Testis (tissue), 3 donors: ENCODE measurements around the gene NPM3. TPM values are rescaled to one million over a fixed set of nuclear protein-coding genes. Genes with fewer than 3 reads are reported as not detected.

Experiments
- DNase-seq: peaks from one replicate; pipeline ENCODE4 v3.0.0-alpha.2; 2019
- H3K27ac ChIP-seq, 2 donors: fragments of 200-600 bp; sonication (generic); one replicate each; pipeline ENCODE4 v1.5.1; 2019
- H3K27me3 ChIP-seq: fragments of 200-600 bp; sonication (generic); one replicate; pipeline ENCODE4 v1.5.1; 2019
- H3K36me3 ChIP-seq: fragments of 200-600 bp; sonication (generic); one replicate; pipeline ENCODE4 v1.5.1; 2017; ENCODE audit warnings: low read depth; ENCODE audit errors: missing control alignments
- H3K4me1 ChIP-seq: fragments of 200-600 bp; sonication (generic); one replicate; pipeline ENCODE4 v1.5.1; 2019
- H3K4me3 ChIP-seq, 2 donors: fragments of 200-600 bp; sonication (generic); one replicate each; pipeline ENCODE4 v1.5.1; 2017 to 2019
- H3K9me3 ChIP-seq: fragments of 200-600 bp; sonication (generic); one replicate; pipeline ENCODE4 v1.5.1; 2017
- CTCF ChIP-seq, 3 experiments: fragments of 450-650 bp in 2 of 3; fragments of 200-600 bp in 1 of 3; sonication (generic) in 1 of 3; IDR thresholded peaks; one replicate each; pipeline ENCODE4 v1.5.1; 2016 to 2019; ENCODE audit warnings: antibody characterized with exemption in 3 of 3, mild to moderate bottlenecking in 2 of 3, moderate library complexity in 1 of 3
- POLR2A ChIP-seq: fragments of 450-650 bp; IDR thresholded peaks from one replicate; pipeline ENCODE4 v1.6.1; 2017; ENCODE audit warnings: antibody characterized with exemption, mild to moderate bottlenecking, moderate library complexity
- WGBS, 2 donors: methylation state at CpG; one replicate each; pipeline ENCODE4 v1.1.5; 2018; 5-methylcytosine and 5-hydroxymethylcytosine counted together
- intact Hi-C: fragments of 100-400 bp; cut with DNase I; formaldehyde crosslinking; loops from one replicate; pipeline ENCODE4 v1.15.1; 2023; ENCODE audit warnings: low total_unique reads
- polyA plus RNA-seq: library from polyadenylated mRNA; stranded (reverse); fragments of 350-450 nt; fragmentation: Illumina TruSeq; extraction: RNeasy Lipid Tissue Mini Kit (QIAGEN cat#74804); gene quantifications from one replicate; pipeline ENCODE4 v1.2.3, GENCODE V29; 2014; ENCODE audit warnings: low read depth, low replicate concordance; ENCODE audit not compliant: insufficient read depth
- total RNA-seq, 2 donors: library from RNA; depleted of rRNA; stranded (reverse); fragments of >200 nt; gene quantifications; one replicate each; pipeline ENCODE4 v1.2.3, GENCODE V29; 2016

Gene NPM3
- total and polyA plus RNA-seq, 3 donors from 2014 or later, result 38.9 to 64.5 (median 40.9) TPM

GRCh38 chr10:101766306-101766705 lies 16.9 kb downstream of the NPM3 start:
- no peaks in the 10 kb centered on the region for H3K4me1 ChIP-seq
- no peaks in the 10 kb centered on the region for H3K27me3 ChIP-seq
- 86 to 92% methylated on average over 6 of the region's 6 CpGs for WGBS, 2 donors
- DNase-seq, result no peak
- no peak overlapping the region for H3K4me3 ChIP-seq
- no peaks in the 10 kb centered on the region for H3K36me3 ChIP-seq
- intact Hi-C loops, result no loop called here
- H3K9me3 ChIP-seq, result no peaks in the 10 kb centered on the region
- H3K27ac ChIP-seq, result no peak overlapping the region
- TF ChIP-seq POLR2A (no peak), CTCF (IDR thresholded peaks at IDR 0.05) (no peak)

GRCh38 chr10:101763141-101763846 lies 20.0 kb downstream of the NPM3 start:
- no peaks in the 10 kb centered on the region for H3K27me3 ChIP-seq
- H3K36me3 ChIP-seq, result no peaks in the 10 kb centered on the region
- intact Hi-C loops, result no loop called here
- WGBS, 2 donors, result 81 to 88% methylated on average over 9 to 10 of the region's 10 CpGs
- no peak overlapping the region for H3K4me3 ChIP-seq
- TF ChIP-seq POLR2A, result no peak
- no peak for TF ChIP-seq CTCF (IDR thresholded peaks at IDR 0.05)
- H3K27ac ChIP-seq, result no peak overlapping the region
- no peak for DNase-seq
- no peaks in the 10 kb centered on the region for H3K4me1 ChIP-seq
- no peaks in the 10 kb centered on the region for H3K9me3 ChIP-seq

GRCh38 chr10:101762736-101763135 lies 20.5 kb downstream of the NPM3 start:
- DNase-seq, result no peak
- Histone ChIP-seq H3K27ac (no peak overlapping the region), H3K27me3 (no peaks in the 10 kb centered on the region), H3K4me3 (no peak overlapping the region), H3K36me3 (no peaks in the 10 kb centered on the region), H3K9me3 (no peaks in the 10 kb centered on the region), H3K4me1 (no peaks in the 10 kb centered on the region)
- 81 to 89% methylated on average over 2 to 5 of the region's 5 CpGs for WGBS, 2 donors
- no peak for TF ChIP-seq POLR2A
- intact Hi-C loops, result no loop called here

GRCh38 chr10:101761226-101761625 lies 22.0 kb downstream of the NPM3 start:
- Histone ChIP-seq H3K27ac (no peak overlapping the region), H3K4me3 (no peak overlapping the region), H3K27me3 (no peaks in the 10 kb centered on the region), H3K4me1 (no peaks in the 10 kb centered on the region), H3K36me3 (no peaks in the 10 kb centered on the region), H3K9me3 (no peaks in the 10 kb centered on the region)
- intact Hi-C loops, result no loop called here
- WGBS, 2 donors, result 81 to 92% methylated on average over 8 to 9 of the region's 9 CpGs
- DNase-seq, result no peak
- no peak for TF ChIP-seq CTCF (IDR thresholded peaks at IDR 0.05)
- no peak for TF ChIP-seq POLR2A

GRCh38 chr10:101760510-101760909 lies 22.7 kb downstream of the NPM3 start:
- H3K4me3 ChIP-seq, result no peak overlapping the region
- no peak for TF ChIP-seq POLR2A
- TF ChIP-seq CTCF (IDR thresholded peaks at IDR 0.05), result no peak
- WGBS, 2 donors, result 80 to 86% methylated on average over 3 of the region's 3 CpGs
- DNase-seq, result no peak
- H3K9me3 ChIP-seq, result no peaks in the 10 kb centered on the region
- no peaks in the 10 kb centered on the region for H3K36me3 ChIP-seq
- no peak overlapping the region for H3K27ac ChIP-seq
- no peaks in the 10 kb centered on the region for H3K4me1 ChIP-seq
- no peaks in the 10 kb centered on the region for H3K27me3 ChIP-seq
- intact Hi-C loops, result no loop called here
